Stimulated activated CD8-positive, alpha-beta memory T cell treated with anti-CD3 and anti-CD28 coated beads, Interleukin-15, amount 100 ng/mL, for 48 hours (primary cell): ENCODE data around the gene FMNL1.

Source experiments
- DNase-seq, 2 donors: peaks; one replicate each; pipeline ENCODE4 v3.0.0-alpha.2; 2020; ENCODE audit warnings: low read depth in 2 of 2

Gene FMNL1

GRCh38 chr17:45258981-45259380 is 37.3 kb downstream of the FMNL1 start:
- no peak for DNase-seq

DNA sequence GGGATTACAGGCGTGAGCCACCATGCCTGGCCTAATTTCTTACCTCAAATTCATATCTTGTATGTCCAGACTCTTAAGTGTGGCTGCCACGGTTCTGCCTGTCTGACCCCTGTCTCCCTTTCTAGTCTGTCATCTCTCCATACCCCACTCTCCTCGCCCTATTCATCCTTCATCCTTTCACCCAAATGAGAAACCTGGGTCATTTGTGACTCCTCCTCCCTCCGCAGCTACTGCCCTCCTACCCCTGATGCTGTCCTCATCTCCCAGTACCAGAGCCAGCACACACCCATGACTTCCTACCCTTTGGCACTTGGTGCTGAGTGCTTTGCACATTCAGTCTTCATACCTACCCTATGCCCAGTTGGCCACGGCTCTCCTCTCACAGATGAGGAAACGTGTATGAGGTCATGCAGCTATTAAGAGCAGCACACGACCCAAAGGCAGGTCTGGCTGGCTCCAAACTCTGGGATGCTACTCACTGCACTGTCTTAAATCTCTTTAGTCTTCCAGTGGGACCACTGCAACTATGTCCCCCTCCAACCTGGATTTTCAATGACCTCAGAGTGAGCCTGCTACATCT is 38.6 kb downstream of the FMNL1 start:
- DNase-seq, result no peak

GRCh38 chr17:45261577-45262515 is 40.2 kb downstream of the FMNL1 start, which contains the start of gene SPATA32:
Gene SPATA32, minus strand, starts transcription at chr17:45262094. Its CDS starts 78 bp downstream, at chr17:45262016.
- peak; percentile 64 to 73 for DNase-seq

DNA sequence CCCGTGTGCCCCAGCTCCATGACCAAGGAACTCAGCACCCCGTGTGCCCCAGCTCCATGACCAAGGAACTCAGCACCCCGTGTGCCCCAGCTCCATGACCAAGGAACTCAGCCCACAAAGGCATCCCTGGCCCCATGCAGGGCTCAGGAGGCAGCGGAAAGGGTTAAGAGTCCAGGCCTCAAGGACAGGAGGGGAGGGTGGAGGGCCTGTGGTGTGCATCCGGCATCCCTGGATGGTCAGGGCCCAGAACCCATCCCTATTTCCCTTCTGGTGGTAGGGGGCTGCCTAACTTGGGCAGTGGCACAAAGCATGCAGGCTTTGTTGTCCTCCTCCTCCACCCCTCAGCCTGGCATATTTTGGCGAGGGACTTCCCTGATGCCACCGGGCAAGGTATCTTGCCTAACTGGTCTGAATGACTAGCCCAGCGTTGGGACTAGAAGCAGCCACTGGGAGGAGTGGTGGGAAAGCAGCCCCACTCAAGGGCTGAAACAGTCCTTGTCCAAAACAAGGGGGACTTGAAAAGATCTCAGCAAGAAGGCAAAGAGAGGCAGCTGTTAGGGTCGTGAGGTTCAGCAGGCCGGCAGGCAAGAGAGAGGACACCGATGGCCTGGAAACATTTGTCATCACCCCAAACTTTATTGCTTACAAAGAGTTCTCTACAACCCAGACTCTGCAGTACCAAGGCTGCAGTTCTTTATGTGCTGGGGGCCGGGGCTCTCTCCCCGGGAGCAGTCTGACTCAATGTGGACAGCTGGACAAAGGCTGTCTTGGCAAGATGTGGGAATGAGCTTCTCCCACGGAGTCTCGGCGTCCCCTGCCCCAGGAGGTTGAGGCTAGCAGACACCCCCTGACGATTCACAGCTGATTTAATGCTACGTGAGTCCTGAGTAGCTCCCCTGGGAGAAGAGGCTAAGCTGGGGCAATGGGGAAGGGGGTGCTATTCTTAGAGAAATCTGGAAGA is 41.1 kb downstream of the FMNL1 start:
- DNase-seq, result no peak

- DNase-seq, result no peak
These were observed 41.8 kb downstream of the FMNL1 start for GRCh38 chr17:45263477-45263860.

DNA sequence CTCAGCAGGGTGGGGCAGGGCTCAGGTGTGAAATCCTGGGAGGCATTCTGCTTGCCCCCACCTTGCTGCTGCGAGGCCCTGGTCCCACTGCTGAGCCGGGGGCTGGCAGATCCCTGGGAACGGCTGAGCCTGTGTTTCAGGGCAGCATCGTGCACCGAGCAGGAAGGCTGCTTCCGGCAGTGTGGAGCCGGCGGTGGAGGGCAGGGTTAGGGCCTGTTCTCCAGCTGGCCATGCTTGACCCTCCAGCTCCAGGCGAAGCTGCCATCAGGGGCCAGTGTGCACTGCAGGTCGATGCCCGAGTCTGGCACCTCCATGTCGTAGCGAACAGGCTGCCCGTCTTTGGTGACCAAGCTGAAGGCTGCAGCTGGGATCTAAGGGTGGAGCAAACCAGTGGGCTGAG is 42.7 kb downstream of the FMNL1 start:
- DNase-seq, result no peak

- no peak for DNase-seq
These were observed 43.3 kb downstream of the FMNL1 start for GRCh38 chr17:45264988-45265387.

DNA sequence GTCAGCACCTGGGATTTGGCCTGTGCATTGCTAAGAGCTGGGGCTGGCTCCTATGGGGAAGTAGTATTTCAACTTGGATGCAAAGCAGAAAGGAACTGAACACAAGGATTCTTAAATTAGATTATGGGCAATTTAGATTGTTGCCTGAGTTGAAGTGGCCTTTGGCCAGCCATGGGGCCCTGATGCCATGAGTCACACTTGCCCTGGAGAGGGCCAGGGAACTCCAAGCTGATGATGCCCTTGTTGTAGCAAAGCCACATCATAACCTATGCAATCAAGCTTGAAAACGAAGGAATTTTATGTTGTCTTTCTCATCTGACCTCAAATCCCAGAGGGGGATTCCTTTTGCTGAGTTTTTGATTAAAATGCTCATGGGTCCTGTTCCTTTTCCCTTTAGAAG is 44.1 kb downstream of the FMNL1 start:
- DNase-seq, result no peak

DNA sequence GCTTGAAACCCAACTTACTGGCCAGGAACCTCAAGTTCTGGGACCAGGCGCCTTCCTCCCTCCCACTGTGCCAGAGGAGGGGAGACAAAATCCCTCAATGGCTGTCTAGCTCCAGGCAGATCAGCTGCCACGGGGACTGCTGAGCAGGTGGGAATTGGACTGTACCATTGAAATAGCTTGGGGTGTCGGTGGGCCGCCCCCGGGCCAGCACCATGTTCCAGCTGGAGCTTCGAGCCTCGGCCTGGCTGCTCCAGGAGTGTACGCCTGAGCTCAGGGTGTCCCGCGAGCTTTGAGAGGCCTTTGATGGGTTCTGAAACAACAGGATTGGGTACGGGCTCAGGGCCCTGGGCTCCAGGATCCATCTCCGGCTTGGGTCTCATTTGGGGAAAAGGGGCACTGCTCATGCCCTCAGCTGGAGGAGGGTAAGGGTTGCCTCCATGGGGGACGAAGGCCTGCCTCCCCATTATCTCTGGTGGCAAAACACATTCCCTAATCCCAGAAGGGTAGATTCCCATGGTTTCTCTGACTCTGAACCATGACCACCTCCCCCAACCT is 44.8 kb downstream of the FMNL1 start:
- DNase-seq, result no peak

DNA sequence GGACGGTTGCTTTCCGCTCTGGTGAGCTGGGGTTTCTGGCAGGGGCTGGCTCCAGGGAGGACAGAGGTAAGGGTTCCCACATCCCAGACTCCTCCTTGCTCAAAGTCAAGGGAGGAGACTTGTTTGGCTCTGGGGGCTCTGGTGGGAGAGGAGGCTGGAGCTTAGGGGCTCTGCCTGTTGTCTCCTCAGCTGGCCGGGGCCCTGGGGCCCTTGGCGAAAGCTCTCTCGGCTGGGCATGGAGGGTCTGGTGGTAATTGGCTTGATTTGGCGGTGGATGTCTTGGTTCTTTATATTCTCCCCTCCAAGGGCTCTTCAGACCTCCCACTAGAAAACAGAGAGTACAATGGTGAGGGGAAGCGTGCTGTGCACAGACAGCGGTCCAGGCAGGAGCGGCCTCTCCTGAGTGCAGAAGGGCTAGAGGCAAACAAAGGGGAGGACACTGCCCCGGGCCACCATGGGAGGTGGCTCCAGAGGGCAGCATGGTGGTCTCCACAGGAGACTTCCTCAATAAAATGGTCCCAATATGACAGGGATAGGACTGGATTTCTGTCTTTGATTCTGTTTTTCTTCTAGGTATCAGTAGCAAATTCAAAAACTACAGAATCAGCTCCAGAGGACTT is 45.9 kb downstream of the FMNL1 start:
- DNase-seq, result no peak

- no peak for DNase-seq
These were observed 48.2 kb downstream of the FMNL1 start for GRCh38 chr17:45269912-45270311.

GRCh38 chr17:45270828-45271418 is 49.2 kb downstream of the FMNL1 start:
- DNase-seq, result peak in 1 of 2 donors; percentile 39

GRCh38 chr17:45271603-45272002 is 49.9 kb downstream of the FMNL1 start:
- DNase-seq, result no peak

DNA sequence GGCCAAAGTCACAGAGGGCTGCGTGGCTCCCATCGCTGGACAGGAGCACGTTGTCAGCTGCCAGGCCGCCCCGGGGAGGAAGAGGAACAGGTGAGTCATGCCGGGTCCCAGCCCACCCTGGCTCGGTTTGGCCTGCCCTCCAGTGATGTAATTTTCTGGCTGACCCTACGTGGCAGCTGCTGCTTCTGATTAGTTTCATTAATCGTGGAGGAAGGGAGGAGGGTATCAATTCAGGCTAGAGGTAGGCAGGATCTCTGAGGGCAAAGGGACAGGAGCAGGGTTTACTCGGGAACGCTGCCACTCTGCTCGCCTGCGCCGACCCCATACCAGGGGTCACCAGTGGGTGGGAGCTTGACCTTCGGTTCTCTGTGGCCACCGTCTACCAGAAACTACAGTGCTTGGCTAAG is 51.9 kb downstream of the FMNL1 start:
- DNase-seq, result no peak

DNA sequence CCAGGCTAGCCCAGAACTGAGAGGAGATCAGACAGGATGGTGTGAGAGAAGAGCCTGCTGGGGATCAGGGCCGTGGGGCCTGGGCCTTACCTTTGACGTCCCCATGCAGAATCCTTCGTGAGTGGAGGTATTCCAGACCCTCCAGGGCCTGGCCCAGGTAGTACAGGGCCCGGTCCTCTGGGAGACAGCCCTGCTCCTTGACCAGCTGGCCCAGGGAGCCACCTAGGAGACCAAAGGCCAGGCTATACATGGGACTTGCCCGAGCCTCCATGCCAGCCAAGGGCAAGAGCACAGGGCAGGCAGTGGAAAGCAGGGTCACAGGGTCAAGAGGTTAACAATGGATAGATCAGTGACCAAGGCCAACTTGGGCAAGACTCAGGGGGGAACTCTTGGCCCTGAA is 52.3 kb downstream of the FMNL1 start:
- DNase-seq, result no peak

DNA sequence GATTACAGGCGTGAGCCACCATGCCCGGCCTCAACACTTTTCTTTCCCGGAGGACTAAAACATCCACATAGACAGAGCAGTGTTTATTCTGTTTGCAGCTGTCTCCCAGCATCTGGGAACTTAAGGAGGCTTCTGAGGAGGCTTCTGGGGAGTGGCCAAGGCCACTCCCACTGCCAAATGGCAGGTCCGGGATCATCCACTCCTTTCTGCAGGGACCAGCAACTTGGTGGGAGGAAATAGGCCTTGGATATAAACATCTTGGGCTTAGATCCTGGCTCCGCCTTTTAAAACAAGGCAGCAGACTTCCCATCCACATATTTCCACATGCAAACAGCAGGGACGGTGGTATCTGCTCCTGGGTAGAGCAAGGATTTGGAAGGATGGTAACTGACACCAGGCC is 54.3 kb downstream of the FMNL1 start:
- DNase-seq, result no peak

DNA sequence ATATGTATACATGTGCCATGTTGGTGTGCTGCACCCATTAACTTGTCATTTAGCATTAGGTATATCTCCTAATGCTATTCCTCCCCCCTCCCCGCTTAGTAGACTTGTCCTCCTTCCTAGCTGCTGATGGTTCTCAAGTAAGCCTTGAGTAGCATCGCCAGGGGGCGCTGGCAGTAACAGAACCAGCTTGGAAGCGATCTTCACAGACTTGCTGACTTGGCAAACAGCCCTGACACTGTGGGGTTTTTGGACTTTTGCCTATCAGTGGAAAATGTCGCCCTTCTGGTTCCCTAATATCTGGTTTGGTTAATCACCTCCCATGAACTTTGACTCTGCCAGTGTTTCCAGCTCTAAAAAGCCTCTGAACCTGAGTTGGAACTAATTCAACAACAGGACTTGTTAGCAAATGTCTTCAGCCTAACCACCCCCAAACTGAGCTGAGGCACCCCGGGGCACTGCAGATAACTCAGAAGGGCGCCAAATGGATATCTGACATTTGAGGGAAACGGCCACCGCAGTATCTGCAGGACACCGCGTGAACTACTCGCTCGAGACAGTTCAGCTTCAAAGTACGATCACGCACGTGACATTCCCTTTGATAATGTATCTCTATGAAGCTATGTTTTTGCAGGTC is 55.6 kb downstream of the FMNL1 start:
- DNase-seq, result peak; percentile 72 to 74

- DNase-seq, result no peak
These were observed 56.3 kb downstream of the FMNL1 start for GRCh38 chr17:45277992-45278391.

- no peak for DNase-seq
These were observed 58.2 kb downstream of the FMNL1 start for GRCh38 chr17:45279898-45280297.
